ENCODE measurements around the gene MYBPHL. TPM values are rescaled to one million over a fixed set of nuclear protein-coding genes. Genes with fewer than 3 reads are reported as not detected.

MYBPHL gene
- total and polyA plus RNA-seq, 2 of the 13 experiments (the other 11 are each of a cell fraction or from before 2014, with no cell fraction given), result 3.7 to 3.8 TPM

DNA sequence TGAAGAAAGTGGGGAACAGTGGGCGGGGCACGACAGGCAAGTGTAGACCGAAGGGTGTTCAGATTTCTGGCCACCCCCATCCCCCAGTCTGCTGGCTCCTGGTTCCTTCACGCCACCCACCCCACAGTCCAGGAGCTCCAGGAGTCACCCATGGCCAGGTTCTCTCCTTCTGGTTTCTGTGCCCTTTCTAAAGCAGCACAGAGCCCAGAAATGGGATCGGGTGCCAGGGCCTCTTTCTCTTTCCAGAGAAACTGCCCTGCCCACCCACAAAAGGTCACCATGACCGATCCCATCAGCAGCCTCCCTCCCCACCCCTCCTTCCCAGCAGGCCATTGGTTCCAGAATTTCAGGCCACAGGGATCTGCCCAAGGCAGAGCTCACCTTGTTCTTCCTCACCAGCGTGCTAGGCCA lies 60.7 kb downstream of the MYBPHL start:
- Histone ChIP-seq H3K4me1 (ENCODE audit: insufficient read depth, low read length) (peaks cover 37% of the 10 kb centered on the region), H3K79me2 (ENCODE audit: insufficient read depth, low read length) (no peaks in the 10 kb centered on the region), H3K4me3 (replicated peaks in 1 of 3; ENCODE audit: insufficient read depth in 1 of 3, low read depth in 2 of 3, low read length in 3 of 3) (no peak overlapping the region), H3K9ac (ENCODE audit: insufficient read depth, low read depth, low read length) (no peak overlapping the region), H3K9me3 (ENCODE audit: low read length) (no peaks in the 10 kb centered on the region), H2AFZ (ENCODE audit: low read length) (no peak overlapping the region), H3K27me3 (ENCODE audit: control insufficient read depth in 1 of 2, insufficient read depth in 2 of 2, low read length in 2 of 2) (peaks cover 4 to 32% of the 10 kb centered on the region in 2 experiments; a peak in 4 of 5 replicates), H4K20me1 (ENCODE audit: insufficient read depth, low read length) (no peaks in the 10 kb centered on the region), H3K36me3 (replicated peaks in 1 of 2; ENCODE audit: control insufficient read depth in 1 of 2, insufficient read depth in 2 of 2, low read length in 2 of 2) (no peaks in the 10 kb centered on the region), H3K27ac (ENCODE audit: extremely low read length, insufficient read depth, low read length) (no peak overlapping the region), H3K4me2 (ENCODE audit: low read depth, low read length) (no peak overlapping the region)
- intact Hi-C loops (cut with micrococcal nuclease; ENCODE audit: unreplicated experiment) (no loop called here), in situ Hi-C loops (cut with HindIII; ENCODE audit: extremely low pct_ligation_motif_present, low pct_unique_long_range_greater_than_20kb) (no loop called here)
- no peak for TF ChIP-seq ZNF484 (CRISPR knock-in tag; IDR thresholded peaks at IDR 0.05; ENCODE audit: borderline replicate concordance, low read depth)
- no peak for TF ChIP-seq STAT5B (CRISPR knock-in tag; IDR thresholded peaks at IDR 0.05)
- TF ChIP-seq ZMAT3 (CRISPR knock-in tag; conservative IDR thresholded peaks at IDR 0.05), result no peak
- no peak for TF ChIP-seq ZNF329 (CRISPR knock-in tag; IDR thresholded peaks at IDR 0.05; ENCODE audit: low read depth)
- TF ChIP-seq, protein P1, sequence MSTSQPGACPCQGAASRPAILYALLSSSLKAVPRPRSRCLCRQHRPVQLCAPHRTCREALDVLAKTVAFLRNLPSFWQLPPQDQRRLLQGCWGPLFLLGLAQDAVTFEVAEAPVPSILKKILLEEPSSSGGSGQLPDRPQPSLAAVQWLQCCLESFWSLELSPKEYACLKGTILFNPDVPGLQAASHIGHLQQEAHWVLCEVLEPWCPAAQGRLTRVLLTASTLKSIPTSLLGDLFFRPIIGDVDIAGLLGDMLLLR (CRISPR knock-in tag; IDR thresholded peaks at IDR 0.05), result no peak
- no peak for TF ChIP-seq ZNF670 (CRISPR knock-in tag; IDR thresholded peaks at IDR 0.05; ENCODE audit: borderline replicate concordance)
- no peak for TF ChIP-seq ZFP82 (CRISPR knock-in tag; IDR thresholded peaks at IDR 0.05; ENCODE audit: borderline replicate concordance)
- TF ChIP-seq ZNF20 (CRISPR knock-in tag; IDR thresholded peaks at IDR 0.05), result no peak
- no peak for TF ChIP-seq MTA3 (CRISPR knock-in tag; IDR thresholded peaks at IDR 0.05)
- no peak for TF ChIP-seq TCF12 (IDR thresholded peaks at IDR 0.05)
- TF ChIP-seq TCF12 (CRISPR knock-in tag; IDR thresholded peaks at IDR 0.05), result no peak
- TF ChIP-seq, protein P2, sequence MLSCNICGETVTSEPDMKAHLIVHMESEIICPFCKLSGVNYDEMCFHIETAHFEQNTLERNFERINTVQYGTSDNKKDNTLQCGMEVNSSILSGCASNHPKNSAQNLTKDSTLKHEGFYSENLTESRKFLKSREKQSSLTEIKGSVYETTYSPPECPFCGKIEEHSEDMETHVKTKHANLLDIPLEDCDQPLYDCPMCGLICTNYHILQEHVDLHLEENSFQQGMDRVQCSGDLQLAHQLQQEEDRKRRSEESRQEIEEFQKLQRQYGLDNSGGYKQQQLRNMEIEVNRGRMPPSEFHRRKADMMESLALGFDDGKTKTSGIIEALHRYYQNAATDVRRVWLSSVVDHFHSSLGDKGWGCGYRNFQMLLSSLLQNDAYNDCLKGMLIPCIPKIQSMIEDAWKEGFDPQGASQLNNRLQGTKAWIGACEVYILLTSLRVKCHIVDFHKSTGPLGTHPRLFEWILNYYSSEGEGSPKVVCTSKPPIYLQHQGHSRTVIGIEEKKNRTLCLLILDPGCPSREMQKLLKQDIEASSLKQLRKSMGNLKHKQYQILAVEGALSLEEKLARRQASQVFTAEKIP (CRISPR knock-in tag; IDR thresholded peaks at IDR 0.05; ENCODE audit: borderline replicate concordance), result no peak
- no peak for TF ChIP-seq MED1 (CRISPR knock-in tag; IDR thresholded peaks at IDR 0.05)
- TF ChIP-seq, protein P3, sequence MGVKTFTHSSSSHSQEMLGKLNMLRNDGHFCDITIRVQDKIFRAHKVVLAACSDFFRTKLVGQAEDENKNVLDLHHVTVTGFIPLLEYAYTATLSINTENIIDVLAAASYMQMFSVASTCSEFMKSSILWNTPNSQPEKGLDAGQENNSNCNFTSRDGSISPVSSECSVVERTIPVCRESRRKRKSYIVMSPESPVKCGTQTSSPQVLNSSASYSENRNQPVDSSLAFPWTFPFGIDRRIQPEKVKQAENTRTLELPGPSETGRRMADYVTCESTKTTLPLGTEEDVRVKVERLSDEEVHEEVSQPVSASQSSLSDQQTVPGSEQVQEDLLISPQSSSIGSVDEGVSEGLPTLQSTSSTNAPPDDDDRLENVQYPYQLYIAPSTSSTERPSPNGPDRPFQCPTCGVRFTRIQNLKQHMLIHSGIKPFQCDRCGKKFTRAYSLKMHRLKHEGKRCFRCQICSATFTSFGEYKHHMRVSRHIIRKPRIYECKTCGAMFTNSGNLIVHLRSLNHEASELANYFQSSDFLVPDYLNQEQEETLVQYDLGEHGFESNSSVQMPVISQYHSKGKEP (CRISPR knock-in tag; IDR thresholded peaks at IDR 0.05), result no peak
- no peak for TF ChIP-seq ZNF781 (CRISPR knock-in tag; IDR thresholded peaks at IDR 0.05; ENCODE audit: borderline replicate concordance, not compliant biosample characterization)
- BruUV-seq (replicated peaks), result no TSS peak
- FAIRE-seq, result no peak
- POLR2A ChIA-PET, result interaction anchor here (0.7 kb wide), 1 partner anchor 543 kb away, joined by 3 read pairs; no protein-coding TSS in a partner anchor
- CTCF ChIA-PET (ENCODE audit: low intra/inter-chr PET ratio, low total read pairs), result no interaction called here
- DNase-seq (ENCODE audit: low spot score), result no peak
- 35% methylated on average over 7 of the region's 7 CpGs for WGBS (ENCODE audit: low lambda C conversion rate)
- ATAC-seq, result no peak
